ENCODE measurements around the gene BLVRB. TPM values are rescaled to one million over a fixed set of nuclear protein-coding genes. Genes with fewer than 3 reads are reported as not detected.
"Not testable (repeated sequence)": the region's sequence is repeated elsewhere in the genome, so short reads cannot be mapped to it uniquely, and the experiment has no call there.

The BLVRB gene
- total RNA-seq, 3 donors from 2014 or later: 206 to 322 (median 284) TPM

DNA sequence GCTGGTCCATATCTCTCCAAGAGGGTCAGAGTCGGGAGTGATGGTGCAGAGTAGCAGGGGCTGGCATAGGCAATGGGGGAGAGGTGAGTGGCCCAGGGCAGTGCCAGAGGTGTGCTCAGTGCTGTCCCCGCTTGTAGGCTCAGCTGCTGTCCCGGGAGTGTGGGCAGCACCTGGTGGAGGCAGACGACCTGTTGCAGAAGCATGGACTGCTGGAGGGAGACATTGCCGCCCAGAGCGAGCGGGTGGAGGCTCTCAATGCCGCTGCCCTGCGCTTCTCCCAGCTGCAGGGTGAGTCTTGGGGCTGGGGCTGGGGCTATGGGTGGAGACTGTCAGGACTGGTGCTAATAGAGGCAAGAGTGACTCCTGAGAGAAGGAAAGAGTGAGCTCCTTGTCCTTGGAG, 40.6 kb upstream of the BLVRB start:
- intact Hi-C loops (cut with DNase I; ENCODE audit: low total_unique reads): no loop called here
- no peak for DNase-seq (ENCODE audit: low spot score in 2 of 2)

DNA sequence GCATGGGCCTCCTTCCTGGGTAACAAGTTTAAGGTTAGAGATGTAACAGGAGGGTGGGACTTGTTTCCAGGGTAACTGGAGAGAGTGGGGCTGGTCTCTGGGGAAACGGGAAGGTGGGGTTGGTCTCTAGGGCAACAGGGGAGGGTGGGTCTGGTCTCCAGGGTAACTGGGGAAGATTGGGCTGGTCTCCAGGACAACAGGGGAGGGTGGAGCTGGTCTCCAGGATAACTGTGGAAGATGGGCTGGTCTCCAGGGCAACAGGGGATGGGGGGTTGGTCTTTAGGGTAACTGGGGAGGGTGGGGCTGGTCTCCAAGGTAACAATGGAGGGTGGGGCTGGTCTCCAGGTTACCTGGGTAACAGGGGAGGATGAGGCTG, 37.8 kb upstream of the BLVRB start:
- H3K4me3 ChIP-seq: no peak overlapping the region
- H3K9me3 ChIP-seq: no peaks in the 10 kb centered on the region
- H3K27ac ChIP-seq: no peak overlapping the region
- intact Hi-C loops (cut with DNase I; ENCODE audit: low total_unique reads): no loop called here
- DNase-seq (ENCODE audit: low spot score in 2 of 2): no peak
- no peaks in the 10 kb centered on the region for H3K36me3 ChIP-seq
- H3K27me3 ChIP-seq: no peaks in the 10 kb centered on the region
- TF ChIP-seq, protein P1, sequence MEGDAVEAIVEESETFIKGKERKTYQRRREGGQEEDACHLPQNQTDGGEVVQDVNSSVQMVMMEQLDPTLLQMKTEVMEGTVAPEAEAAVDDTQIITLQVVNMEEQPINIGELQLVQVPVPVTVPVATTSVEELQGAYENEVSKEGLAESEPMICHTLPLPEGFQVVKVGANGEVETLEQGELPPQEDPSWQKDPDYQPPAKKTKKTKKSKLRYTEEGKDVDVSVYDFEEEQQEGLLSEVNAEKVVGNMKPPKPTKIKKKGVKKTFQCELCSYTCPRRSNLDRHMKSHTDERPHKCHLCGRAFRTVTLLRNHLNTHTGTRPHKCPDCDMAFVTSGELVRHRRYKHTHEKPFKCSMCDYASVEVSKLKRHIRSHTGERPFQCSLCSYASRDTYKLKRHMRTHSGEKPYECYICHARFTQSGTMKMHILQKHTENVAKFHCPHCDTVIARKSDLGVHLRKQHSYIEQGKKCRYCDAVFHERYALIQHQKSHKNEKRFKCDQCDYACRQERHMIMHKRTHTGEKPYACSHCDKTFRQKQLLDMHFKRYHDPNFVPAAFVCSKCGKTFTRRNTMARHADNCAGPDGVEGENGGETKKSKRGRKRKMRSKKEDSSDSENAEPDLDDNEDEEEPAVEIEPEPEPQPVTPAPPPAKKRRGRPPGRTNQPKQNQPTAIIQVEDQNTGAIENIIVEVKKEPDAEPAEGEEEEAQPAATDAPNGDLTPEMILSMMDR (IDR thresholded peaks at IDR 0.05): no peak
- TF ChIP-seq POLR2AphosphoS5 (IDR thresholded peaks at IDR 0.05) (no peak), POLR2A (IDR thresholded peaks at IDR 0.05) (no peak)
- no peaks in the 10 kb centered on the region for H3K4me1 ChIP-seq

More for the DNA sequence above, 40.6 kb upstream of the BLVRB start:
- no peaks in the 10 kb centered on the region for H3K36me3 ChIP-seq
- H3K4me3 ChIP-seq: no peak overlapping the region
- TF ChIP-seq POLR2A (IDR thresholded peaks at IDR 0.05) (no peak), POLR2AphosphoS5 (IDR thresholded peaks at IDR 0.05) (no peak)
- TF ChIP-seq, protein P1 (IDR thresholded peaks at IDR 0.05): no peak
- H3K9me3 ChIP-seq: no peaks in the 10 kb centered on the region
- no peaks in the 10 kb centered on the region for H3K4me1 ChIP-seq
- H3K27me3 ChIP-seq: no peaks in the 10 kb centered on the region
- no peak overlapping the region for H3K27ac ChIP-seq

DNA sequence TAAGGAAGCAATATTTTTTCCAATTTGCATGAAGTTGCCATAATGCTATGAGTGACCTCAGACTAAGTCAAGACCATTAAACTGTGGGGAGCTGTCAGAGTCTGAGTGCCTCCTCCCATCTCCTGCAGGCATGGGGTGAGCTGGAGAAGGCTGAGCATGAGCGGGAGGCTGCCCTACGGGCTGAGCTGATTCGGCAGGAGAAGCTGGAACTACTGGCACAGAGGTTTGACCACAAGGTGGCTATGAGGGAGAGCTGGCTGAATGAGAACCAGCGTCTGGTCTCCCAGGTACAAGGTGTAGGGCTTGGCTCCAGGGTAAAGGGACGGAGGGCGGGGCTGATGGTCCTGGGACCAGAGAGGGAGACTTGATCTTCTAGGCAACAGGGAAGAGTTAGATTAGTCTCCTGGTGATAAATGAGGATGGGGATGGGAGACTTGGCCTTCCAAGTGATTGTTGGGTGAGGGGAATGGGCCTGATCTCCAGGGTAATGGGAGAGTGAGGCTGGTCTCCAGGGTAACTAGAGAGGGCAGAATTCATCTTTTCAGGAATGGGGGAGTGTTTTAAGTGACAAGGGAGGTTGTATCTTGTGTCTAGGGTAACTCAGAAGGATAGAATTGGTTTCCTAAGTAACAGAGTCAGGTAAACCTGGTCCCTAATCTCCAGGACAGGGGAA, 37.2 kb upstream of the BLVRB start:
- H3K27me3 ChIP-seq: no peaks in the 10 kb centered on the region
- no peak overlapping the region for H3K4me3 ChIP-seq
- no peaks in the 10 kb centered on the region for H3K4me1 ChIP-seq
- H3K9me3 ChIP-seq: no peaks in the 10 kb centered on the region
- no peak overlapping the region for H3K27ac ChIP-seq
- intact Hi-C loops (cut with DNase I; ENCODE audit: low total_unique reads): no loop called here
- no peaks in the 10 kb centered on the region for H3K36me3 ChIP-seq
- TF ChIP-seq, protein P1 (IDR thresholded peaks at IDR 0.05): no peak
- TF ChIP-seq POLR2A (IDR thresholded peaks at IDR 0.05) (no peak), POLR2AphosphoS5 (IDR thresholded peaks at IDR 0.05) (no peak)
- DNase-seq (ENCODE audit: low spot score in 2 of 2): no peak

DNA sequence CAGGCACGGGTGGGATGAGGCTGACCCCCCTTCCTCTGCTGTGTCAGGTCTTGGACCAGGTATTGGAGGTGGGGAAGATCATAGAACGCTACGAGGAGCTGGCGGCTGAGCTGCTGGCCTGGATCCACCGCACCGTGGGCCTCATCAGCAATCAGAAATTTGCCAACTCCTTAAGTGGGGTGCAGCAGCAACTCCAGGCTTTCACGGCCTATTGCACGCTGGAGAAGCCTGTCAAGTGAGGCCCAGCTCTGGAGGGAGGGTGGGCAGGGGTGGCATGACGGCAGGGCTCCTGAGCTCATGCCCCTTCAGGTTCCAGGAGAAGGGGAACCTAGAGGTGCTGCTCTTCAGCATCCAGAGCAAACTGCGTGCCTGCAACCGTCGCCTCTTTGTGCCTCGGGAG, 36.5 kb upstream of the BLVRB start:
- DNase-seq (ENCODE audit: low spot score in 2 of 2): no peak
- Histone ChIP-seq H3K36me3 (no peaks in the 10 kb centered on the region), H3K27ac (no peak overlapping the region), H3K4me3 (no peak overlapping the region), H3K27me3 (no peaks in the 10 kb centered on the region), H3K9me3 (no peaks in the 10 kb centered on the region), H3K4me1 (no peaks in the 10 kb centered on the region)
- intact Hi-C loops (cut with DNase I; ENCODE audit: low total_unique reads): no loop called here
- TF ChIP-seq, protein P1 (IDR thresholded peaks at IDR 0.05): no peak
- no peak for TF ChIP-seq POLR2AphosphoS5 (IDR thresholded peaks at IDR 0.05)
- no peak for TF ChIP-seq POLR2A (IDR thresholded peaks at IDR 0.05)

DNA sequence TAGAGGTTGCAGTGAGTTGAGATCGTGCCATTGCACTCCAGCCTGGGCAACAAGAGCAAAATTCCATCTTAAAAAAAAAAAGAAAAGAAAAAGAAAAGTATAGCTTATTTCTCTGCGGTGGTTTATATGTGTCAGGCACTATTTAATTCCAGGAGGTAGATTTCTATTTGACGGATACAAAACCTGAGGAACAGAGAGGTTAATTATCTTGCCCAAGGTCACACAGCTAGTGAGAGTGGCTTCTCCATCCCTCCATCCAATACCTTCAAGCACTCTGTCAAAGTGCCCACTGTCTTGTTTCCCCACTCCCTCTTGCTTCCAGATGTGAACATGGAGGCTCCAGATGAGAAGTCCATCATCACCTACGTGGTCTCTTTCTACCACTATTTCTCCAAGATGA, 36.1 kb upstream of the BLVRB start:
- Histone ChIP-seq H3K36me3 (no peaks in the 10 kb centered on the region), H3K9me3 (no peaks in the 10 kb centered on the region), H3K4me3 (no peak overlapping the region), H3K27me3 (no peaks in the 10 kb centered on the region), H3K27ac (no peak overlapping the region), H3K4me1 (no peaks in the 10 kb centered on the region)
- TF ChIP-seq POLR2A (IDR thresholded peaks at IDR 0.05): no peak
- TF ChIP-seq POLR2AphosphoS5 (IDR thresholded peaks at IDR 0.05): no peak
- TF ChIP-seq, protein P1 (IDR thresholded peaks at IDR 0.05): no peak
- intact Hi-C loops (cut with DNase I; ENCODE audit: low total_unique reads): no loop called here
- DNase-seq (ENCODE audit: low spot score in 2 of 2): no peak

DNA sequence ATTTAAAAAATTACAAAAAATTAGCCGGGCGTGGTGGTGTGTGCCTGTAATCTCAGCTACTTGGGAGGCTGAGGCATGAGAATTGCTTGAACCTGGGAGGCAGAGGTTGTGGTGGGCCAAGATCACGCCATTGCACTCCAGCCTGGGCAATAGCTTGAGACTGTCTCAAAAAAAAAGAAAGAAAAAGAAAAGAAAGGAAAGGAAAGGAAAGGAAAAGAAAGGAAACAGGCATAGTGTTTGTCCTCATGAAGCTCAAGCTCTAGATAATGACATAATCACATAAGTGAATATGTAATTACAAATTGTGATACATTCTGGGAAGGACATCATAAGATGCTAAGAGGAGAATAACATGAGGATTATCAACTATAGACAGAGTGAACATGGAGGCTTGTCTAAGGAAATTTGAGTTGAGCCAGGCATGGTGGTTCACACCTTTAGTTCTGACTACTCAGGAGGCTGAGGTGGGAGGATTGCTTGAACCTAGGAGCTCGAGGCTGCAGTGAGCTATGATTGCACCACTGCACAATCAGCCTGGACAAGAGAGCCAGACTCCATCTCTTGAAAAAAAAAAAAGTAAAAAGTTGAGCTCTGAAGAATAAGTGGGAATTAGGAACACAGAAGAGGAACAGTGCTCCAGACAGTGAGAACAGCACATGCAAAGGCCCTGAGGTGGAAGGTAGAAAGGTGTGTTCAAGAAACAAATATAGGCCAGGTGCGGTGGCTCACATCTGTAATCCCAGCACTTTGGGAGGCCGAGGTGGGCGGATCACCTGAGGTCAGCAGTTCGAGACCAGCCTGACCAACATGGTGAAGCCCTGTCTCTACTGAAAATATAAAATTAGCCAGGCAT, 35.4 kb upstream of the BLVRB start:
- intact Hi-C loops (cut with DNase I; ENCODE audit: low total_unique reads); H3K36me3 ChIP-seq; H3K27me3 ChIP-seq; DNase-seq (ENCODE audit: low spot score in 2 of 2); H3K4me3 ChIP-seq; H3K4me1 ChIP-seq; H3K27ac ChIP-seq; H3K9me3 ChIP-seq: not testable (repeated sequence)

Data from breast epithelium (tissue), 4 donors.